Measurements from ENCODE around the gene EPB42.
"Not testable (repeated sequence)": the region's sequence is repeated elsewhere in the genome, so short reads cannot be mapped to it uniquely, and the experiment has no call there.

Gene EPB42

GRCh38 chr15:43229977-43230376 is 9.2 kb upstream of the EPB42 start:
- TF ChIP-seq, protein P1, sequence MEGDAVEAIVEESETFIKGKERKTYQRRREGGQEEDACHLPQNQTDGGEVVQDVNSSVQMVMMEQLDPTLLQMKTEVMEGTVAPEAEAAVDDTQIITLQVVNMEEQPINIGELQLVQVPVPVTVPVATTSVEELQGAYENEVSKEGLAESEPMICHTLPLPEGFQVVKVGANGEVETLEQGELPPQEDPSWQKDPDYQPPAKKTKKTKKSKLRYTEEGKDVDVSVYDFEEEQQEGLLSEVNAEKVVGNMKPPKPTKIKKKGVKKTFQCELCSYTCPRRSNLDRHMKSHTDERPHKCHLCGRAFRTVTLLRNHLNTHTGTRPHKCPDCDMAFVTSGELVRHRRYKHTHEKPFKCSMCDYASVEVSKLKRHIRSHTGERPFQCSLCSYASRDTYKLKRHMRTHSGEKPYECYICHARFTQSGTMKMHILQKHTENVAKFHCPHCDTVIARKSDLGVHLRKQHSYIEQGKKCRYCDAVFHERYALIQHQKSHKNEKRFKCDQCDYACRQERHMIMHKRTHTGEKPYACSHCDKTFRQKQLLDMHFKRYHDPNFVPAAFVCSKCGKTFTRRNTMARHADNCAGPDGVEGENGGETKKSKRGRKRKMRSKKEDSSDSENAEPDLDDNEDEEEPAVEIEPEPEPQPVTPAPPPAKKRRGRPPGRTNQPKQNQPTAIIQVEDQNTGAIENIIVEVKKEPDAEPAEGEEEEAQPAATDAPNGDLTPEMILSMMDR (conservative IDR thresholded peaks at IDR 0.05): no peak
- no peak for TF ChIP-seq ZFX (IDR thresholded peaks at IDR 0.05)
- H3K27ac ChIP-seq: no peak overlapping the region

DNA sequence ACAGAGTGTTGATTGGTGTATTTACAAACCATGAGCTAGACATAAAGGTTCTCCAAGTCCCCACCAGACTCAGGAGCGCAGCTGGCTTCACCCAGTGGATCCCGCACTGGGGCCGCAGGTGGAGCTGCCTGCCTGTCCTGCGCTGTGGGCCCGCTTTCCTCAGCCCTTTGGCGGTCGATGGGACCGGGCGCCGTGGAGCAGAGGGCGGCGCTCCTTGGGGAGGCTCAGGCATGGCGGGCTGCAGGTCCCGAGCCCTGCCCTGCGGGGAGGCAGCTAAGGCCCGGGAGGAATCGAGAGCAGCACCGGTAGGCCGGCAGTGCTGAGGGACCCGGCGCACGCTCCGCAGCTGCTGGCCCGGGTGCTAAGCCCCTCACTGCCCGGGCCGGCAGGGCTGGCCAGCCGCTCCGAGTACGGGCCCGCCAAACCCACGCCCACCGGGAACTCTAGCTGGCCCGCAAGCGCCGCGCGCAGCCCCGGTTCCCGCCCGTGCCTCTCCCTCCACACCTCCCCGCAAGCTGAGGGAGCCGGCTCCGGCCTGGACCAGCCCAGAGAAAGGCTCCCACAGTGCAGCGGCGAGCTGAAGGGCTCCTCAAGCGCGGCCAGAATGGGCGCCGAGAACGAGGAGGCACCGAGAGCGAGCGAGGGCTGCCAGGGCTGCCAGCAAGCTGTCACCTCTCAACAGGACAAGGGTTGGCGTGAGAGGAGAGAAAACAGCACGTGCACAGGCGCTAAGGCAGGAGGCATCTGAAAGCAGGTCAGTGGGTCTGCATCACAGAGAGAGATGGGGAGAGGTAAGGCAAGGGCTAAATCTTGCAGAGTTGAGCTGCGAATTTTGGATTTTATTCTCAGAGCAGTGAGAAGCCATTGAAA is 5.9 kb upstream of the EPB42 start:
- no peak overlapping the region for H3K27ac ChIP-seq
- TF ChIP-seq, protein P1 (conservative IDR thresholded peaks at IDR 0.05): no peak
- TF ChIP-seq ZFX (IDR thresholded peaks at IDR 0.05): no peak

DNA sequence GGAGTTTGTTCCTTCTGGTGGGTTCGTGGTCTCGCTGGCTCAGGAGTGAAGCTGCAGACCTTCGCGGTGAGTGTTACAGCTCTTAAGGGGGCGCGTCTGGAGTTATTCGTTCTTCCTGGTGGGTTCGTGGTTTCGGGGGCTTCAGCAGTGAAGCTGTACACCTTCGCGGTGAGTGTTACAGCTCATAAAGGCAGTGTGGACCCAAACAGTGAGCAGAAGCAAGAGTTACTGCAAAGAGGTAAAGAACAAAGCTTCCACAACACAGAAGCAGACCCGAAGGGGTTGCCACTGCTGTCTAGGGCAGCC is 5.1 kb upstream of the EPB42 start:
- not testable (repeated sequence) for H3K27ac ChIP-seq

DNA sequence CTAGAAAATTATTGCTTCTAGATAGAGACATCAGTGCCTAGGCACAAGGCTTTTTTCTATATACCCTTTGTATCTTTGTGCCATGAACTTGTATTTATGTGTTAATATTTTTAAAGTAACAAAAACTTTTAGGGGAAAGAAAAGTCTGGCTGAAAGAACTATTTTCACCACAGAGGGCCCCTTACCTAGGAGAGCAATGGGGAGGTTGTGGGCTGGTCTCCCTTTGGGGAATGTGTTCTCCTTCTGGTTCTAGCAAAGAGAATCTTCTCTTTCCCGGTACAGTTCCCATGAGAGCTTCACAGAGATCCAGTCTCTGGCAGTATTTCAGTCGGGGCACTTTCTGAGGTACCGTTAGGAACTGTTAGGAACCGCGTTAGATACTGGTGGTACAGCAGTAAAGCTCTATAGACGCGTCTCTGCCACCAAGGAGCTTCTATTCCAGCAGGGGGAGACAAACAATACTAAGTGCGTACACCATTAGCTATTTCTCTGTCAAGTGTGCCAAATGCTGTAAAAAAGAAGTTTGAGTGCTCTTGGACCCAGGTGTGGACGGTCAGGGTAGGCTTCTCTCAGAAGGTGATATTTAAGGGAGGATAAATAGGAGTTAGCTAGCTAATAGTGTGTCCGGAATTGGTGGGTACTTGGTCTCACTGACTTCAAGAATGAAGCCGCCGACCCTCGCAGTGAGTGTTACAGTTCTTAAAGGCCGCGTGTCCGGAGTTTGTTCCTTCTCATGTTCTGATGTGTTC is 4.6 kb upstream of the EPB42 start:
- no peak overlapping the region for H3K27ac ChIP-seq
- no peak for TF ChIP-seq ZFX (IDR thresholded peaks at IDR 0.05)
- TF ChIP-seq, protein P1 (conservative IDR thresholded peaks at IDR 0.05): peak; percentile 89

DNA sequence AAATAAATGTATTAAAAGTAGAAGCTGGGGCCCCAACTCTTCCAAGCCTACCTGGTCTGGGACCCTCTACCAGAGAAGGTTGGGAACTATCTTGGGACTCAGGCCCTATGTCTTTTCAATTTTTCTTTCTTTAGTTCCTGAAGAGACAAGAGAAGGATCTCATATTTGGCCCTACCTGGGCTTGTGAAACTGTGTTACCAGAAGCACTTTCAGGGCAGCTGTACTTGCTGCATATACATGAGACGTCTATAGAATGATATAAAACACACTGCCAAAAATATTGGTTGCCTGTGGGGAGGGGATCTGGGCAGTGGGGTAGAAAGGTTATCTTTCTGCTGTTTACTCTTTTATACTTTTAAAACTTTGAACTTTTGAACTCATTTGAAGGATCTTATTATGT is 604 bp upstream of the EPB42 start:
- no peak overlapping the region for H3K27ac ChIP-seq
- TF ChIP-seq ZFX (IDR thresholded peaks at IDR 0.05): no peak
- TF ChIP-seq, protein P1 (conservative IDR thresholded peaks at IDR 0.05): no peak

DNA sequence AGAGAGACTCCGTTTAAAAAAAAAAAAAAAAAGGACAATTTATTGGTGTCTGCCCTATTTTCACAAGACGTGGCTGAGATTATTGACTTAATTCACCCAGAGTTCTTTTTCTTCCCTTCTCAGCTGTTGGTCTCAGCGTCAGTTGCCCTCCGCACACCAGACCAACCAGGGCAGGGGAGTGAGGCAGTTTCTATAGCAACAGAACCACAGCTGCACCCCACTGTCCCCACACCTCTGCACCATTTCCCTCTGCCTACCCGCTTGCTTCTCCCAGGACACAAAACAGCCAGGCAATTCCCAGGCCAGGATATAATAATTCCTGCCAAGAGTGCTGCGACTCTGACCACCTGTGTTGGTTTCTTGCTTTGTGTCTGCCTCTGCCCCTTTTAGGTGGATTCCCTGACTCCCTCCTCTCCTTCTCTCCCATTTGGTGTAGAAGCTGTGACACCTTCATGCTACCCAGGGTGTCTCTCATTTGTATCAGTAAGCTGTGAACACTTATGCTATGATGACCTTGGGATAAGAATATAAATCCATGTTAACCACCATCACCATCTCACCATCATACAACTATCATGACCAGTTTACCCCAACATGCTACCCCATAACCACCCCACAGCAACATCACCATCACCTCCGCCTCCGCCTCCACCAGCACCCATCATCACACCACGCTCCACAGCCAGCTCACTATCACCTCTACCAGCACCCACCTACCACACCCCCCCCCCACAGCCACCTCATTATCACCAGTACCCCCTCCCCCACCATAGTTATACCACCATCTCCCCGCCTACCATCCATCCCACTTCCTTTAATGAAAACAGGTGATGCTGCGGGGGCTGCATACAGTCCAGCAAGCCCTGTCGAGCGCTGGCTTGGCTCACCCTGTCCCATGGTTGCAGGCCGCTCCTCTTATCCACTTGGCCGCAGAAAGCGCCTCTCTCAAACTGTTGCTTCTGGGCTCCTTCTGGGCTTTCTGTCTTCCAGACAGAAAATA is 589 bp downstream of the EPB42 start:
- TF ChIP-seq ZFX (IDR thresholded peaks at IDR 0.05): no peak
- TF ChIP-seq, protein P1 (conservative IDR thresholded peaks at IDR 0.05): no peak
- H3K27ac ChIP-seq: no peak overlapping the region

- no peak overlapping the region for H3K27ac ChIP-seq
- TF ChIP-seq ZFX (IDR thresholded peaks at IDR 0.05): no peak
- TF ChIP-seq, protein P1 (conservative IDR thresholded peaks at IDR 0.05): no peak; the same call in 1 of the 2 replicates
Measured at GRCh38 chr15:43218908-43219706, 1.7 kb downstream of the EPB42 start.

Data from C4-2B (cell line).